ENCODE data around the gene ICAM2.
"Not testable (repeated sequence)": the region's sequence is repeated elsewhere in the genome, so short reads cannot be mapped to it uniquely, and the experiment has no call there.

The ICAM2 gene

GRCh38 chr17:63993368-63993985, 27.0 kb downstream of the ICAM2 start:
- no peak for DNase-seq

GRCh38 chr17:63991611-63992010, 28.8 kb downstream of the ICAM2 start:
- DNase-seq = no peak

- DNase-seq = no peak
Observed at GRCh38 chr17:63989622-63990345, 30.6 kb downstream of the ICAM2 start.

- DNase-seq = no peak
Observed at GRCh38 chr17:63988741-63989621, 31.5 kb downstream of the ICAM2 start.

- no peak for DNase-seq
Observed at GRCh38 chr17:63988127-63988478, 32.3 kb downstream of the ICAM2 start.

GRCh38 chr17:63987221-63988126, 33.0 kb downstream of the ICAM2 start:
- no peak for DNase-seq

- DNase-seq = no peak
Observed at GRCh38 chr17:63986821-63987220, 33.6 kb downstream of the ICAM2 start.

GRCh38 chr17:63985387-63986140, 34.9 kb downstream of the ICAM2 start:
- no peak for DNase-seq

GRCh38 chr17:63984651-63985386, 35.6 kb downstream of the ICAM2 start:
- no peak for DNase-seq

- DNase-seq = no peak
Observed at GRCh38 chr17:63984236-63984635, 36.2 kb downstream of the ICAM2 start.

- DNase-seq = no peak
Observed at GRCh38 chr17:63983320-63983719, 37.1 kb downstream of the ICAM2 start.

- not testable (repeated sequence) for DNase-seq
Observed at GRCh38 chr17:63982641-63983040, 37.8 kb downstream of the ICAM2 start.

- DNase-seq = no peak
Observed at GRCh38 chr17:63978272-63979200, 41.9 kb downstream of the ICAM2 start.

- DNase-seq = no peak
Observed at GRCh38 chr17:63976702-63977101, 43.7 kb downstream of the ICAM2 start.

GRCh38 chr17:63975541-63976092, 44.8 kb downstream of the ICAM2 start:
- DNase-seq = no peak

GRCh38 chr17:63974594-63975192, 45.7 kb downstream of the ICAM2 start:
- DNase-seq = peak; percentile 38

GRCh38 chr17:63973930-63974593, 46.4 kb downstream of the ICAM2 start:
- no peak for DNase-seq

- no peak for DNase-seq
Observed at GRCh38 chr17:63973247-63973646, 47.2 kb downstream of the ICAM2 start.

- no peak for DNase-seq
Observed at GRCh38 chr17:63972796-63973195, 47.6 kb downstream of the ICAM2 start, which contains the start of gene SCN4A. TSS of gene SCN4A (minus strand) at chr17:63972918. CDS start at chr17:63972841, 77 bp downstream.

All from 8988T (cell line).